Mucosa of stomach (tissue), 1 donor: ENCODE results near the gene SCG3.
A peak's percentile ranks its signal among the peaks of the same experiment; 100 is the strongest.

Source experiments
- H3K27me3 ChIP-seq: one replicate; pipeline ENCODE4 v1.7.0; 2013; ENCODE audit warnings: mild to moderate bottlenecking, low read length; ENCODE audit not compliant: control insufficient read depth, insufficient read depth
- H3K36me3 ChIP-seq: one replicate; pipeline ENCODE4 v1.7.0; 2013; ENCODE audit warnings: low read length; ENCODE audit not compliant: control insufficient read depth, insufficient read depth
- H3K4me1 ChIP-seq: one replicate; pipeline ENCODE4 v1.7.0; 2013; ENCODE audit warnings: mild to moderate bottlenecking, low read length; ENCODE audit not compliant: control insufficient read depth, insufficient read depth
- H3K4me3 ChIP-seq: one replicate; pipeline ENCODE4 v1.7.0; 2013; ENCODE audit warnings: low read length
- H3K9ac ChIP-seq: one replicate; pipeline ENCODE4 v1.7.0; 2013; ENCODE audit warnings: mild to moderate bottlenecking, low read length, moderate library complexity
- H3K9me3 ChIP-seq: one replicate; pipeline ENCODE4 v1.7.0; 2013; ENCODE audit warnings: mild to moderate bottlenecking, low read length, moderate library complexity; ENCODE audit not compliant: control insufficient read depth
- donor health status: Pancreatic carcinoma.

The SCG3 gene

DNA sequence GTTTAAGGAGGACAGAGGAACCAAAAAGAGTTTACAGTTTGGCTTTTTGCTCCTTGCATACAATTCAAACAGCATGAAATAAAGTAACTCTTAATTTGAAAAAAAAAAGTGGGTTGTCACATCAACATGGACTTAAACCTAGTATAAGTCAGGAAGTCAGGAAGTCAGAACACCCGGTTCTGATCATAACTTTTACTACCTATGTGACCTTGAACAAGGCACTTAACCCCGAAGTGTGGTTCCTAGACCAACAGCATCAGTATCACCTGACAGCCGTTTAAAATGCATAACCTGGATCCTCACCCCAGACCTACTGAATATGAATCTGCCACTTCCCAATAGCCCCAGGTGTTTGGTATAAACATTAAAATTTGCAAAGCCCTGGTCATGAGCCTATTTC is 37.4 kb downstream of the SCG3 start:
- Histone ChIP-seq H3K9ac (no peak overlapping the region), H3K27me3 (no peaks in the 10 kb centered on the region), H3K36me3 (no peaks in the 10 kb centered on the region), H3K4me3 (no peak overlapping the region), H3K4me1 (no peaks in the 10 kb centered on the region), H3K9me3 (no peaks in the 10 kb centered on the region)

DNA sequence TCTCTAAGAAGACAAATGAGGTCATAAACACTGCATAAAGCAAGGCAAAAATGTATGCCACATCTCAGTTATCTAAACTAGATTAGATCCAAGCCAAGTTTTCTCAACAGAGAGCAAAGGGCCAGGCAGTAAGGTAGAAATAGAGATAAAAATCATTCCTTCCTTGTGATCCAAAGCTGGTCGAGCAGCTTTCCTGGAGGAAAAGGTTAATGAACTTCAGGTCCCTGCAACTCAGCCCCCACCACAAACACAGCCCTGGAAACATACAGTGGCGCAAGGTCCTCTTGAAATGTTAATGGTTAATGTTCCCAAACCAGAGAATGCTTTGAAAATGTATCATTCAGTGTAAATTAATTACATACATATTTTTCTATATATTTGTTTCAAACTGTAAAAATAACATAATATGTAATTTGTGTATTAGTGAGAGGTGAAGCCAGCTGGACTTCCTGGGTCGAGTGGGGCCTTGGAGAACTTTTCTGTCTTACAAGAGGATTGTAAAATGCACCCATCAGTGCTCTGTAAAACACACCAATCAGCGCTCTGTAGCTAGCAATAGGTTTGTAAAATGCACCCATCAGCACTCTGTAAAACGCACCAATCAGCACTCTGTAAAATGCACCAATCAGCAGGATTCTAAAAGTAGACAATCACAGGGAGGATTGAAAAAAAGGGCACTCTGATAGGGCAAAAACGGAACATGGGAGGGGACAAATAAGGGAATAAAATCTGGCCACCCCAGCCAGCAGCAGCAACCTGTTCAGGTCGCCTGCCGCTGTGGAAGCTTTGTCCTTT is 39.1 kb downstream of the SCG3 start:
- Histone ChIP-seq H3K9me3 (no peaks in the 10 kb centered on the region), H3K27me3 (no peaks in the 10 kb centered on the region), H3K9ac (no peak overlapping the region)

DNA sequence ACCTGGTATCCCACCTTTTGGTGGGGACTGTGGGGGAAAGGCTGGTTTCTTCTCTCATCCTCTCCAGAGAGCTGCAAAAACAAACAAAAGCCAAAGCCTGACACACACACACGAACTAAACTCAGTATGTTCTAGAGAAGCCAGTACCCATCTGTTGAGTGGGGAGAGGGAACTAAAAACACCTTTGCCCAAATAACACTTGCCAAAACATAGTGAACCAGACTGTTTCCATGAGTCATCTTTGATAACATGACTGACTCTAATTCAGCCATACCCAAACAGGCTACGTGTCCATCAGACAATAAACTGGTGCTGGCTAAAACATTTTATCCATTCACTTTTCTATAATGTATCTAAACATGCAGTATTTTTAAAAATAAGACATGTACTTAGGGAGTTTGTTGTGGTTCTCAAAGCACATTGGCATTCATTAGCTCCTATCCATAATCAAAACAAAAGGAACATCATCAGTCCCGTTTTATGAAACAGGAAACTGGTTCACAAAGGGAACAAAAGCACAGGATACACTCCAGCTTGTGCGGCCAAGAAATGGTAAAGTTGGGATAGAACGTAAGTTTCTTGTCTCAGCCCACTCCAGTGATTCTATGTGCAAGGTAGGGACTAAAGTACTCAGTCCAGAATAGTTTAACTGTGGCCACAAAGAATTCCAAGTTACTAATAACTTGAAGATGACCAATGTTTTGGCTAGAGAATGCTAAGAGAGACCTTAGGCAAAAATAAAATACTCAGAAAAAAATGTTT is 40.1 kb downstream of the SCG3 start:
- Histone ChIP-seq H3K4me1 (no peaks in the 10 kb centered on the region), H3K4me3 (no peak overlapping the region), H3K9ac (no peak overlapping the region), H3K27me3 (no peaks in the 10 kb centered on the region), H3K36me3 (no peaks in the 10 kb centered on the region), H3K9me3 (no peaks in the 10 kb centered on the region)

More for the DNA sequence above, 39.1 kb downstream of the SCG3 start:
- no peak overlapping the region for H3K4me3 ChIP-seq
- no peaks in the 10 kb centered on the region for H3K36me3 ChIP-seq
- H3K4me1 ChIP-seq, result no peaks in the 10 kb centered on the region

DNA sequence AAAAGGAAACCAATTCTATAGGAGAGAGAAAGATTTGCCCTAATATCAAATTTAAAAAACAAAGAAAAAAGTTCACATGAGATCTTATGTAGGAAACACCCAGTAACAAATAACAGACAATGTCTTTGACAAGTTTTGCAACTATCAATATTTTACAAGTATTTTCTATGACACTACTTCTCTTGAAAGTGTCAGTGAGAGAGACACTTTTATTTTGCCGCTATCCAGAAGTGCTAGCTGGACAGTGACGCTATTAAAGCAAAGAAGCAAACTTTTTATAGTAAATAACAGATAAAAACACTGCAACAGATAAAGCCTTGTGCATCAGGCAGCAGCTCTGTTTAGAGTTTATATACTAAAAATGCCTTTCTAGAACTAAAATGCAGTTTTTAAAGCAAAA is 42.9 kb downstream of the SCG3 start:
- no peaks in the 10 kb centered on the region for H3K36me3 ChIP-seq
- H3K9me3 ChIP-seq, result no peaks in the 10 kb centered on the region
- H3K27me3 ChIP-seq, result no peaks in the 10 kb centered on the region
- no peaks in the 10 kb centered on the region for H3K4me1 ChIP-seq
- no peak overlapping the region for H3K9ac ChIP-seq
- no peak overlapping the region for H3K4me3 ChIP-seq

DNA sequence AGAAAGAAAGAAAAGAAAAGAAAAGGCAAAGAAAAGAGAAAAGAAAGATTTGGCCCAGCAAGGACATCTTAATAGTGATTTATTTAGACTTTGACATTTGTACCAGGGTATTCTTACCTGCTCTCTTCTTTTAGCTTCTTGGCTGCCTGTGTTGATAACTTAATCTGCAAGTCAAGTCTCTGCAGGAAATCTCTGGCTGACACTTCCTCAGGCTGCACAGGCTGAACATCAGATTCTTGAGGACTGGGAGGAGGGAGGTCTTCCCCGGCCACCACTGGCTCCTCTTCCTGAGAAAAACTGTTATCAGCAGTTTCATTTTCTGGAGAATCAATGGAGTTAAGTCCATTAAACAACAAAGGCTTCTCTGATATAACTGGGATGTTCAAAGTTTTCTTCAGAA is 43.4 kb downstream of the SCG3 start:
- no peak overlapping the region for H3K4me3 ChIP-seq
- no peaks in the 10 kb centered on the region for H3K9me3 ChIP-seq
- no peaks in the 10 kb centered on the region for H3K4me1 ChIP-seq
- no peaks in the 10 kb centered on the region for H3K27me3 ChIP-seq
- H3K9ac ChIP-seq, result no peak overlapping the region
- H3K36me3 ChIP-seq, result no peaks in the 10 kb centered on the region

DNA sequence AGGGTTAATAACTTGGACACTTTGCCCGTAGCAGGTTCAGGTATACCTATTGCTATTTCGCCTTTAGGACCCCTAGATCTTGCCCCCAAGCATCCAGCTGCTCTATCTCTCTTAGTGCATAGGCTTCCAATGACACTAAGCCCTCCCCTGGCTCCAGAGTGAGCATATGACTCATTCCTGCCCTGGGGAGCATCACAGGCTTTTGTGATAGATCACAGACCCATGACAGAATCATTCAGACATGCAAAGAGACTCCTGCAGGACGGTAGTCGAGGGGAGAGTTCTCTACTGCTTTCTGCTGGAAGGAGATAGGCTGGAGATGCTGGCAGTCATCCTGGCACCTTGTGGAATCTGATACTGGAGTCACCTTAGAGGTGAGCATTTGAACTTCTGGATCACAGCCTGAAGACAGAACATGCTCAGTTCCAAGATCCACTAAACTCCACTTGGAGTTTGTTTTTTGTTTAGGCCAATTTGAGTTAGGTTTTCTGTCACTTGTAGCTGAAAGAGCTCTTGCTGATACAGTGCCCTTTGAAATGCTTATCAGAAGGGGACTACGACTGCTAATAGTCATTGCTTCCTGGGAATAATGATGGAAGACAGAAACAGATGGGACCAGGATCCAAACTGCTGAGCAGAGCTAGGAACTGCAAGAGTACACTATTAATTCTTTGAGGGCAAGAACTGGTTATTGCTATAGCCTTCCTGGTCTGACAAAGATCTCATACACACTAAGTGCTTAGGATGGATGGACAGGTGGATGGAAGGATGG is 45.2 kb downstream of the SCG3 start:
- Histone ChIP-seq H3K4me1 (peaks cover 9% of the 10 kb centered on the region), H3K27me3 (no peaks in the 10 kb centered on the region), H3K9me3 (no peaks in the 10 kb centered on the region), H3K9ac (no peak overlapping the region), H3K4me3 (no peak overlapping the region), H3K36me3 (no peaks in the 10 kb centered on the region)

DNA sequence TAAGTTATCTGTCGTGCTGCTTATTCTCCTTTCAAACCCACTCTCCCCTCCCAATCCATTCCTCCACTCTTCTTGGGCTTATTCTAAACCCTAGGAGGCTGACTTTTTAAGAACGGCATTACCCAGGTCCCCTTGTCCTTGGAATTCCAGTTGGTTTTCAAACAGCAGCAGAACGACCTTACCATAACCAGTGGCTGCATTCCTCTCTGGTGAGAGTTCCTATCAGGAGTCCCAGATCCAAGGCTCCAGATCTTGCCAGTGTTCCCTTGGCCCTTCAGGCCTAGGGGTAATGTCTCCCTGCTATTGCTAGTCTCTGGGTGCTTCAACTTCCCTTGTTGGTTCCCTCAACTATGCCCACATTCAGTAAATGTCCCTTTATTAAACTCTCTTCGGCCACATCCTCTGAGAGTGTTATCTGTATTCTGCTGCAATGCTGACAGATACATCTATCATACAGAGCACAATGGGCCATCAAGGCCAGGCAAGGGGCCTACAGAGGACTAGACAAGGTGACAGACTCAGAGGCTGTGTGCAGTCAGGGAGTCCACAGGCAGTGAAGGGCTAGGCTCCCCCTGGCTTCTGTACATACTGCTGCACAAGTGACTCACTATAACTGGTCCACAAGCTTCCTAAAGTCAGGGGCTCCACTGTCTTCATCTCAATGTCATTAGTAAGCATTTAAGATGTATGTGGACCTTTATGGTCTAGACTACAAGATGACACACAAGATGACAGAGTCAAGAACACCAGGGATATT is 46.0 kb downstream of the SCG3 start:
- Histone ChIP-seq H3K4me1 (peaks cover 17% of the 10 kb centered on the region), H3K27me3 (no peaks in the 10 kb centered on the region), H3K4me3 (no peak overlapping the region), H3K36me3 (no peaks in the 10 kb centered on the region), H3K9me3 (no peaks in the 10 kb centered on the region), H3K9ac (no peak overlapping the region)

DNA sequence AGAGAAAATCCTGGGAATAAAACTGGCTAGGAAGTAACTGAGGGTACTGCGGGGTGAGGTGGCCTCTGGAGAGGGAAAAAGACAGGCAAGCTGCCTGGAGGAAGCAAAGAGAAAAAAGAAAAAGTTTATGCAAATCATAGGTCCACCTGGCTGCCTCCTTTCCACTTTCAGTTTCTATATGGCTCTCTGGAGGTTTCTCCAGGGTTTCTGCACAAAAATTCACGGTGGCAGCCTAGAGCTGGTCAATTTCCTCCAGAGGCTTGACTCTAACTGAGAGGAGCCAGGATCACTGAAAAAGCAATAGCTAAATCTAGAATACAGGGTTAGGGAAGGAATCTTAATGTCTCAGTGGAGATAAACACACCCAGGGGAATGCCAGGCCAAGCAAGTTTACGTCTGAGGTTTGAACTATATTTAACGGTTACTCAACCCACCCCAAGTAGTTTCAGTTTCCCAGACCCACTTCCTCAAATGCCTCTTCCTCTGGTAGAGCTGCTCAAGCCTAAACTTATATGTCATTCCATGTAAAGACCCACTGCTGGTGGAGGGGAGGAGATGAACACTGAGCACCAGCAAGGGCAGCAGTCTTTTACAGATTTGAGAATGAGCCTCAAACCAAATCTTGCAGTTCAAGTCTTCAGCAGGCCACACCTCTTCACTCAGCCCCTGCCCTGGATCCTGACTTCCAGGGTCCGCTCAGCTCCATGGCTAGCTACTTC is 50.4 kb downstream of the SCG3 start:
- H3K4me1 ChIP-seq, result peaks cover 27% of the 10 kb centered on the region
- peak overlapping the region; percentile 68 for H3K9ac ChIP-seq
- no peaks in the 10 kb centered on the region for H3K9me3 ChIP-seq
- H3K4me3 ChIP-seq, result peak overlapping the region; percentile 17
- H3K36me3 ChIP-seq, result no peaks in the 10 kb centered on the region
- no peaks in the 10 kb centered on the region for H3K27me3 ChIP-seq

DNA sequence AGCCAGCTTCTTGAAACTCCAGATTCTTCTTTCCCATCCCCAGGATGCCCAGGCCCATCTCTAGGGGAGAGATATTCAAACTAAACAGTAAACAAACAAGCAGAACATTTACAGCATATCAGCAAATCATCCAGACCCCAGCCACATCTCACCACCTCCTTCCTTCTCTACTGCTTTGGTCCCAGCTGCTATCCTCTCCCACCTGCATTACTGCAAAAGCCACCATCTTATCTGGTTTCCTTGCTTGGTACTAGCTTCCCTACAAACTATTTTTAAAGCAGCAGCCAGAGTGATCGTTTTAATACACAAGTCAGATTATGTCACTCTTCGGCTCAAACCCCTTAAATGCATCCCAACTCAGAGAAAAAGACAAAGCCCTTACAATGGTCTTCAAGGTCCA is 51.3 kb downstream of the SCG3 start:
- H3K4me3 ChIP-seq, result no peak overlapping the region
- H3K9me3 ChIP-seq, result no peaks in the 10 kb centered on the region
- H3K27me3 ChIP-seq, result no peaks in the 10 kb centered on the region
- H3K36me3 ChIP-seq, result no peaks in the 10 kb centered on the region
- peaks cover 27% of the 10 kb centered on the region for H3K4me1 ChIP-seq
- H3K9ac ChIP-seq, result no peak overlapping the region

DNA sequence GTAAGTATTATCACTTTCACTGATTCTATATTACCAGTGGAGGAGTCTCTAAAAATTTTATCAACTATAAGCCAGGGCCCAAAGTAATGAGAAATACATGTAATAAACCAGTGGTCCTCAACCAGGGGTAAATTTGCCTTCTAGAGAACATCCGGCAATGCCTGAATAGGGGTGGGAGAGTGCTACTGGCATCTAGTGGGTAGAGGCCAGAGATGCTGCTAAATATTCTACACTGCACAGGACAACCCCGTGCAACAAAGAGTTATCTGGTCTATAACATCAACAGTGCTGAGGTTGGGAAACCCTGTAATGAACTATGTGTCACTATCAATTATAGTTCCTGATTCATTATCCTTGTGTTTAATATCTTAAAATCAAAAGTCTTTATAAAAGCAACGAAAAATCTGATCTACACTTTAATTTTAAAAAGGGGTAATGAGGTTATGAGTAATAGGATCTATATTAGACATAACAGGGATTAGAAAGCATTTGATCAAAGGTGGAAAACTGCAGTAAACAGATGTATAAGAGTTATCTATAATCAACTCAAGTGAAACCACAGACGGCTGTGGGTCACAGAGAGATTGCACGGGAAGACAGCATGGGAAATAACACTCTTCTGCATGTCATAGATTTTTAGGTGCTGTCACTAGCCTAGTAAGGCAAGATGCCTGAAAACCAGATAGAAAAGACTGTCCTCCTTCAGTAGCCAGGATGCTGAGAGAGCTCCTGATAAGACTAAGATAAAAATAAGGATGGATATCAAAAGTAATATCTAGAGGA is 54.1 kb downstream of the SCG3 start:
- Histone ChIP-seq H3K9me3 (no peaks in the 10 kb centered on the region), H3K4me3 (no peak overlapping the region), H3K9ac (no peak overlapping the region), H3K4me1 (peaks cover 32% of the 10 kb centered on the region), H3K36me3 (no peaks in the 10 kb centered on the region), H3K27me3 (no peaks in the 10 kb centered on the region)
